ES-I3 (cell line): ENCODE data around the gene CPVL.

ENCODE experiments used
- H3K36me3 ChIP-seq: 2 replicates; pipeline ENCODE4 v1.6.1; 2013; ENCODE audit warnings: mild to moderate bottlenecking, low read length, control low read depth, moderate library complexity; ENCODE audit not compliant: insufficient read depth
- H3K4me1 ChIP-seq: 2 replicates; pipeline ENCODE4 v1.6.1; 2013; ENCODE audit warnings: mild to moderate bottlenecking, control low read depth, low read length; ENCODE audit not compliant: insufficient read depth
- H3K9ac ChIP-seq: 2 replicates; pipeline ENCODE4 v1.6.1; 2013; ENCODE audit warnings: low read depth, mild to moderate bottlenecking, low read length, moderate library complexity
- H3K9me3 ChIP-seq: 2 replicates; pipeline ENCODE4 v1.6.1; 2013; ENCODE audit warnings: mild to moderate bottlenecking, low read length, moderate library complexity; ENCODE audit not compliant: control insufficient read depth, insufficient read depth

CPVL gene

GRCh38 chr7:28977881-28978280 is 168.5 kb downstream of the CPVL start:
- no peaks in the 10 kb centered on the region for H3K36me3 ChIP-seq
- no peak overlapping the region for H3K9ac ChIP-seq
- peaks cover 3% of the 10 kb centered on the region; the same call in 1 of the 2 replicates for H3K9me3 ChIP-seq
- peaks cover 8% of the 10 kb centered on the region; the same call in 1 of the 2 replicates for H3K4me1 ChIP-seq

DNA sequence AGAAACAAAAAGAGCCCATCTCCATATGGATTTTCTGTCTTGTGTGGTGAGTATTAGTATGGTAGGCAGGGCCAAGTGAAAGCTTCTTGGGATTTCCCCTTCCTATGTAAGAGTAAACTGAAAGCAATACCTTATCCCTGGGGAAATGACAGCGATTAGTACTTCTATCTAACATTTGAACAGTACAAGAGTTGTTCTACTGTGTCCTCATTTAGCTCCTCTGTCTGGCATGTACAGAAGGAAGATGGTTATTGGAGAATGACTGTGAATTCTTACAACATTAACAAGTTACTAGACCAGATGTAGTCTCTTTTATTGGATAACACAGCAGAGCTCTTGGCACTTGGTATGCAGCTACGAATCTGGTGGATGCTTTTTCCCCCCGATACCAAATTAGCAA is 170.3 kb downstream of the CPVL start:
- Histone ChIP-seq H3K36me3 (no peaks in the 10 kb centered on the region), H3K9ac (no peak overlapping the region), H3K4me1 (peaks cover 4% of the 10 kb centered on the region; the same call in 1 of the 2 replicates), H3K9me3 (peaks cover 3% of the 10 kb centered on the region; the same call in 1 of the 2 replicates)

- peaks cover 3% of the 10 kb centered on the region; the same call in 1 of the 2 replicates for H3K9me3 ChIP-seq
These were observed 172.7 kb downstream of the CPVL start for GRCh38 chr7:28973591-28973990.

DNA sequence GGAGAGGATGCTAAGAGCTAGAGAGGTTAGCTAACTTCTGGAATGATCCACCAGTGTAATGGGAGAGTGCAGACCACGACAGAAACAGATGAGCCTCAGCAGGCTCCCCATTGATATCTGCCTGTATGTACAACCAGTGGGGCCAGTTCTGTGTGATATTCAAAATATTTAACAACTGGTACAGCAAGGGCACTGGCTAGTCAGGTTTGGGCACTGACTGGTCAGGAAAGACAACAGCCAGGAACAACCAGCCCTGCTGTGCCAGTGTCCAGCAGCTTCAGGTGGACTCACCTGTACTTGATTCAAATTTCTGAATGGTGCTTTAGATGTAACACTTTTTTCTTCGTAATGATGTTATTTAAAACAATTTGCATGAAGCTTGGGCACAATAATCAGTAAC is 182.3 kb downstream of the CPVL start:
- Histone ChIP-seq H3K36me3 (no peaks in the 10 kb centered on the region), H3K9me3 (no peaks in the 10 kb centered on the region), H3K4me1 (peaks cover 5% of the 10 kb centered on the region; the same call in 1 of the 2 replicates), H3K9ac (no peak overlapping the region)

More at GRCh38 chr7:28973591-28973990, 172.7 kb downstream of the CPVL start:
- Histone ChIP-seq H3K9ac (no peak overlapping the region), H3K4me1 (no peaks in the 10 kb centered on the region), H3K36me3 (no peaks in the 10 kb centered on the region)

DNA sequence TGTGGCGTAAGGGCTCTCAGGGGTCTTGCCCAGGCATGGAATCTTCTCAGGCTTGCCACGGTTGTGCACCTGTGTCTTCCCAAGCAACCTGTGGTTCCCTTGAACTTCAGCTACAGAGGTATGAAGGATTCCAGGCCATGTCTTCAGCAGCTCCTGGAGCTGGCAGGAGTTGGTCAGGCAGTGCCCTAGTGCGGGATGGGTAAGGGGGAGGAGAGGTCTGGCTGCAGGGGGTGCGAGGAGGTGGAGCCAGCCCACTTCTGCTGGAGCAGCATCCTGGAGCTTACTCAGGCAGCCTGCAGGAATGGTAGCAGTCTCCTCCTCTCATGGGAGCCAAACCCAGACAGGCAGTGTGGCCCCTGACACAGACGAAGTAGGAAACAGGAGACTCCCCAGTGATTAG is 184.4 kb downstream of the CPVL start:
- Histone ChIP-seq H3K4me1 (peaks cover 5% of the 10 kb centered on the region; the same call in 1 of the 2 replicates), H3K9me3 (no peaks in the 10 kb centered on the region), H3K9ac (no peak overlapping the region), H3K36me3 (no peaks in the 10 kb centered on the region)

GRCh38 chr7:28960071-28960840 is 186.1 kb downstream of the CPVL start:
- no peaks in the 10 kb centered on the region for H3K36me3 ChIP-seq
- peaks cover 5% of the 10 kb centered on the region; the same call in 1 of the 2 replicates for H3K4me1 ChIP-seq
- no peak overlapping the region for H3K9ac ChIP-seq
- no peaks in the 10 kb centered on the region; the same call in 1 of the 2 replicates for H3K9me3 ChIP-seq

DNA sequence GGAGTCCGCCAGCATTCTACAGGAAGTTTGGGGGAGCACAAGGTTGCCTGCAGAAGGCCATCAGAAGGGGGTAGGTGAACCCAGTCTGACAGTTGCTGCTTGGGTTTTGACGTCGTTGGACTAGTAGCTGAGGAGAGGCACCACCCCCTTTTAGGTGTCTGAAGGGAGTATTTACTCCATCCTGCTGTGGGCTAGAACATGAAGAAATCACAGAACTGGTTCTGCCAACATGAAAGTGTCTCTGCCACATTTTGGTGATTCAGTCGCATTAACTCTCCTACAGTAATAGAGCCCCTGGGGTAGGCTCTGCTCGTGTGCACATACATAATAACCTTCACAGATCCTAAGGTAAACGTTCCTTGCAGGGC is 187.4 kb downstream of the CPVL start:
- Histone ChIP-seq H3K9ac (peak overlapping the region; percentile 71; the same call in 1 of the 2 replicates), H3K36me3 (no peaks in the 10 kb centered on the region), H3K9me3 (peaks cover 4% of the 10 kb centered on the region; the same call in 1 of the 2 replicates), H3K4me1 (peaks cover 5% of the 10 kb centered on the region; the same call in 1 of the 2 replicates)

DNA sequence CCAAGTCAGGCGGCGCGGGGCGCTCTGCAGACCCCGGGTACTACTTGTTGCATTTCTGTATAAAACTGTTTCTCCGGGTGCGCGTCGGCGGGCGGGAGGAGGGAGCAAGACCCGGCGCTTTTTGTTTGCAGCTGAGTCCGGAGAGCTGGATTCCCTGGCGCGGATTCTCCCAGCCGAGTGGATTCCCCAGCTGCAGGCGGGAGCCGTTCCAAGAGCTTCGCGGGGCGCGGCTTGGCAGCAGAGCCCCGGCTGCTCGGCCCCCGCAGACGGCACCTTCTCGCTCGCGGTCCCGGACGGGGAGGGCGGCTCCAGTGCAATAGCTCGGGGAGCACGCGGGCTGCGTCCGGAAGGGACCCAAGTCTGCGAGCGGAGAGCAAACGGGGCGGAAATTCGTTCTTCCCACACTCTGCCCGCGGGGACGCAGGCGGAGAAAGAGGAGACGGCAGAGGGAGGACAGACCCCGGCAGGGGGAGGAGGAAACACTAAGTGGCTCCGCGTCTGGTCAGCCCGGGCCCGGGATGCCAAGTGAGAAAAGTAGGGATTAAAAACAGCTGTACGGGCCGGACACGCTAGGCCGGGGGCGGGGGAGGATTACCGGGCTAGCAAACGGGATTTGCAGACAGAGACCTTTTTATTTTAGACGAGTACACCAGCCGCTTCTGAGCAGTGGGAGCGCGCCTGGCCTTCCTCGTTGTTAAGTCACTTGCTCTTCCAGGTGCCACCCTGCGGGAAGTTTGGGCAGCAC is 187.9 kb downstream of the CPVL start, which contains the start of gene TRIL:
Gene TRIL (minus strand): TSS at position 96 of the 745 bp plus-strand sequence. CDS start 284 bp downstream, outside the sequence.
- peaks cover 5% of the 10 kb centered on the region; the same call in 1 of the 2 replicates for H3K4me1 ChIP-seq
- peaks cover 4% of the 10 kb centered on the region; the same call in 1 of the 2 replicates for H3K9me3 ChIP-seq
- no peaks in the 10 kb centered on the region for H3K36me3 ChIP-seq
- peak within 1 kb of the TSS; percentile 71; the same call in 1 of the 2 replicates for H3K9ac ChIP-seq

GRCh38 chr7:28957751-28958234 is 188.5 kb downstream of the CPVL start:
- Histone ChIP-seq H3K36me3 (no peaks in the 10 kb centered on the region), H3K9me3 (peaks cover 4% of the 10 kb centered on the region; the same call in 1 of the 2 replicates), H3K4me1 (peaks cover 5% of the 10 kb centered on the region; the same call in 1 of the 2 replicates), H3K9ac (peak overlapping the region; percentile 71; the same call in 1 of the 2 replicates)

DNA sequence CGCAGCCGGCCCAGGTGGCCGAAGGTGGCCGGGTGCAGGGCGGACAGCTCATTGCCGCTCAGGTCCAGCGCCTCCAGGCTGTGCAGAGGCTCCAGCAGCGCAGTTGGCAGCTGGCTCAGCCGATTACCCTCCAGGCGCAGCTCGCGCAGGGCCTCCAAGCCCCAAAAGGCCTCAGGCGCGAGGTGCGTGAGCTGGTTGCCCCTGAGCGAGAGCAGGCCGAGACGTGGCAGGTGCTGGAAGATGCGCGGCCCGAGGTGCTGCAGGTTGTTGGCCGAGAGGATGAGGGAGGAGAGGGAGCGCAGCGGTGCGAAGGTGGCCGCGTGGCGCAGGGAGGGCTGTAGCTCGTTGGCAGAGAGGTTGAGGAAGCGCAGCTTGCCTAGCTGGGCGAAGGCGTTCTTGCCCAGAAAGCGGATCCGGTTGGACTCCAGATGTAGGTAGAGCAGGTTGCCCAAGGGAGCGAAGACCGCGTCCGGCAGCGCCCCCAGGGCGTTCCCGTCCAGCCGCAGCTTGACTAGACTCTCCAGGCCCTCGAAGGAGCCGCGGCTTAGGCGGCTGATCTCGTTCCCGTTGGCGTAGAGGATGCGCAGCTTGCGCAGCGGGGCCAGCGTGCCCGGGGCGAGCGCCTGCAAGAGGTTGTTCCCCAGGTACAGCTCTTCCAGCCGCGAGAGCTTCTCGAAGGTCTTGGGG is 189.1 kb downstream of the CPVL start:
- Histone ChIP-seq H3K4me1 (peaks cover 5% of the 10 kb centered on the region; the same call in 1 of the 2 replicates), H3K36me3 (no peaks in the 10 kb centered on the region), H3K9me3 (peaks cover 4% of the 10 kb centered on the region; the same call in 1 of the 2 replicates), H3K9ac (peak overlapping the region; percentile 71; the same call in 1 of the 2 replicates)

DNA sequence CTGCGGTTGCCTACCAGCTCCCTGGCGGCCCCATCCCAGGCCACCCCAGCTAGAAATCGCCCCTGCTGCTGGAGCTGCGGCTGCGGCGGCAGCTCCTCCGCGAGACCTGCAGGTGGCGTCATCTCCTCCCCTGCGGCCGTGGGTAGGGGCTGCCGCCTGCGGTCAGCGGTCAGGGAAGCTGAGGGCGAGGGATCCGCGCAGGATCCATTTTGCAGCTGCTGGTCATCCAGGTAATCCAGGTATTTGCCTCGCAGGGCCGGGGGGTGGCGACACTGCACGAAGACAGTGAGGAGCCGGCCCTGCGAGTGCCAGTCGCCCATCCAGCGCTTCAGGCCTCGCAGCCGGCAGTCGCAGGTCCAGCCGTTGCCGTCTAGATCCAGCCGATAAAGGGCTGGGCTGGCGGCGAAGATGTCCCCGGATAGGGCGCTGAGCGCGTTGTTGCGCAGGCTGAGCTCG is 189.7 kb downstream of the CPVL start:
- H3K9ac ChIP-seq: peak overlapping the region; percentile 71; the same call in 1 of the 2 replicates

GRCh38 chr7:28955718-28956607 is 190.4 kb downstream of the CPVL start:
- Histone ChIP-seq H3K36me3 (no peaks in the 10 kb centered on the region), H3K4me1 (no peaks in the 10 kb centered on the region), H3K9ac (peak overlapping the region; percentile 71), H3K9me3 (peaks cover 4% of the 10 kb centered on the region; the same call in 1 of the 2 replicates)

More for the DNA sequence above, 189.7 kb downstream of the CPVL start:
- H3K9me3 ChIP-seq: peaks cover 4% of the 10 kb centered on the region; the same call in 1 of the 2 replicates
- no peaks in the 10 kb centered on the region for H3K36me3 ChIP-seq
- H3K4me1 ChIP-seq: peaks cover 1% of the 10 kb centered on the region; the same call in 1 of the 2 replicates

- Histone ChIP-seq H3K9ac (no peak overlapping the region), H3K4me1 (no peaks in the 10 kb centered on the region), H3K36me3 (no peaks in the 10 kb centered on the region), H3K9me3 (peaks cover 4% of the 10 kb centered on the region; the same call in 1 of the 2 replicates)
These were observed 191.0 kb downstream of the CPVL start for GRCh38 chr7:28955356-28955717.
